MM.1S (cell line): Measurements from ENCODE around the gene SLC35A4.

Experiments
- DNase-seq: peaks from one replicate; pipeline ENCODE4 v3.0.0-alpha.2; 2015
- H2AFZ ChIP-seq: fragments of 300-600 bp; sonication (generic); 2 replicates; pipeline ENCODE4 v1.6.0; 2016; ENCODE audit warnings: antibody characterized with exemption, low read length
- H3F3A ChIP-seq: fragments of 300-600 bp; sonication (generic); 2 replicates; pipeline ENCODE4 v1.6.1; 2016; ENCODE audit warnings: mild to moderate bottlenecking, antibody characterized with exemption, low read length, moderate library complexity, mixed read lengths; ENCODE audit not compliant: insufficient read depth
- H3K27ac ChIP-seq: fragments of 300-600 bp; sonication (generic); 2 replicates; pipeline ENCODE4 v1.5.1; 2016; ENCODE audit warnings: mild to moderate bottlenecking, low read length
- H3K27me3 ChIP-seq: fragments of 300-600 bp; sonication (generic); replicated peaks from 2 replicates; pipeline ENCODE4 v1.6.0; 2016; ENCODE audit warnings: low read length; ENCODE audit not compliant: insufficient read depth
- H3K36me3 ChIP-seq: fragments of 300-600 bp; sonication (generic); replicated peaks from 2 replicates; pipeline ENCODE4 v1.6.1; 2016; ENCODE audit warnings: mild to moderate bottlenecking, low read length, mixed read lengths; ENCODE audit not compliant: insufficient read depth
- H3K4me1 ChIP-seq: fragments of 300-600 bp; sonication (generic); 2 replicates; pipeline ENCODE4 v1.6.1; 2016; ENCODE audit warnings: low read length, mixed read lengths
- H3K4me2 ChIP-seq: fragments of 300-600 bp; sonication (generic); 2 replicates; pipeline ENCODE4 v1.6.0; 2016; ENCODE audit warnings: low read depth, low read length
- H3K4me3 ChIP-seq: fragments of 300-600 bp; sonication (generic); 2 replicates; pipeline ENCODE4 v1.5.1; 2016; ENCODE audit warnings: low read length, mixed read lengths
- H3K79me2 ChIP-seq: fragments of 300-600 bp; sonication (generic); 2 replicates; pipeline ENCODE4 v1.6.1; 2016; ENCODE audit warnings: mixed run types, low read length, mixed read lengths
- H3K9ac ChIP-seq: fragments of 300-600 bp; sonication (generic); 2 replicates; pipeline ENCODE4 v1.6.1; 2016; ENCODE audit warnings: low read length, mixed read lengths
- H3K9me2 ChIP-seq: fragments of 300-600 bp; sonication (generic); replicated peaks from 2 replicates; pipeline ENCODE4 v1.6.1; 2016; ENCODE audit warnings: mild to moderate bottlenecking, low read length, mixed read lengths; ENCODE audit not compliant: insufficient read depth
- H3K9me3 ChIP-seq: fragments of 300-600 bp; sonication (generic); replicated peaks from 2 replicates; pipeline ENCODE4 v1.6.1; 2016; ENCODE audit warnings: mild to moderate bottlenecking, low read length, mixed read lengths; ENCODE audit not compliant: insufficient read depth
- H4K20me1 ChIP-seq: fragments of 300-600 bp; sonication (generic); 2 replicates; pipeline ENCODE4 v1.6.1; 2016; ENCODE audit warnings: mild to moderate bottlenecking, low read length, moderate library complexity, mixed read lengths; ENCODE audit not compliant: insufficient read depth
- EZH2 ChIP-seq: fragments of 300-600 bp; sonication (generic); optimal IDR thresholded peaks from 2 replicates; pipeline ENCODE3; 2017; ENCODE audit warnings: low read depth, mild to moderate bottlenecking, antibody characterized with exemption, low read length, mixed read lengths
- EZH2phosphoT487 ChIP-seq: fragments of 300-600 bp; sonication (generic); IDR thresholded peaks from 2 replicates; pipeline ENCODE4 v1.6.1; 2018; ENCODE audit warnings: antibody characterized with exemption, low read length
- TF ChIP-seq, protein P1 (sequence below): fragments of 300-600 bp; sonication (generic); IDR thresholded peaks from 2 replicates; pipeline ENCODE4 v1.5.1; 2016; ENCODE audit warnings: antibody characterized with exemption, low read length, mixed read lengths

The SLC35A4 gene

DNA sequence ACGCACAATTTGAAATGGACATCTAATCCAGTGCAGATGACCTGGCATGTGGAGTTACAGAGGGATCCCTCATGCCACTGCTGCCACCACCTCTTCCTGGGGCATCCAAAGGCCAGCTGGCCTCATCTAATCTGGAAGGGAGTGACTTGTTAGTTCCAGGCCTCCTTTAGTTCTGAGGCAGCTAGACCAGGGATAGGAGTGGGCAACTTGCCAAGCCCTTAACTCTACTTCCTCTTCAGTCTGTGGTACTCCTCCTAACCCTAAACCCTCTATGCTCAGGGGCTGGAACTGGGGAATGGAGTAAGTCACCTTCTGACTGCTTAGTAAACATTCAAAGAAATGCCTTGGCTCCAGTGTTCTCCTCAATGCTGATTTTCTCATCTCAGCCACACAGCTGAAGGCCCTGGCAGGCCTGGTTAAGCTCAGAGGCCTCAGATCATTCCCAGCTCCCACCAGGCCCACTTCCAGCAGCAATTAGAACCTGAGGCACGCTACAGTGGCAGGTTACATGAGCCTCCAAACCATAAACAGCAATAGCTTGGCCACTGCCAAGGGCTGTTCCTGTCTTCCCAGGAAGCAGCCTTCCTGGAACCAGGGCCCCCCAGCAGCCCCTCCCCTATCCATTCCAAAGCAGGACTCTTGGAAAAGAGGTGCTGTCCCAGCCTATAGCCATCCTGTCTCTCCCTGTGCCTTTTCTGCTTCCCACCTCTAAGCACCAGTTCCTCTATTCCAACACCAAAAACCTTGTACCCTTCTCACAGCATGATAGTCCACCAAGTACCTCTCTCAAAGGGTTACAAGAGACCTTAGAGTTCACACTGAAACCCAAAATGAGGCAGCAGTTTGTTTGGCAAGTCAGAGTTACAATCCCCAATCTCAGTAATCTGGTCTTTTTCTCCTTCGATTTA is 15.1 kb upstream of the SLC35A4 start:
- no peak overlapping the region for H3K27ac ChIP-seq

DNA sequence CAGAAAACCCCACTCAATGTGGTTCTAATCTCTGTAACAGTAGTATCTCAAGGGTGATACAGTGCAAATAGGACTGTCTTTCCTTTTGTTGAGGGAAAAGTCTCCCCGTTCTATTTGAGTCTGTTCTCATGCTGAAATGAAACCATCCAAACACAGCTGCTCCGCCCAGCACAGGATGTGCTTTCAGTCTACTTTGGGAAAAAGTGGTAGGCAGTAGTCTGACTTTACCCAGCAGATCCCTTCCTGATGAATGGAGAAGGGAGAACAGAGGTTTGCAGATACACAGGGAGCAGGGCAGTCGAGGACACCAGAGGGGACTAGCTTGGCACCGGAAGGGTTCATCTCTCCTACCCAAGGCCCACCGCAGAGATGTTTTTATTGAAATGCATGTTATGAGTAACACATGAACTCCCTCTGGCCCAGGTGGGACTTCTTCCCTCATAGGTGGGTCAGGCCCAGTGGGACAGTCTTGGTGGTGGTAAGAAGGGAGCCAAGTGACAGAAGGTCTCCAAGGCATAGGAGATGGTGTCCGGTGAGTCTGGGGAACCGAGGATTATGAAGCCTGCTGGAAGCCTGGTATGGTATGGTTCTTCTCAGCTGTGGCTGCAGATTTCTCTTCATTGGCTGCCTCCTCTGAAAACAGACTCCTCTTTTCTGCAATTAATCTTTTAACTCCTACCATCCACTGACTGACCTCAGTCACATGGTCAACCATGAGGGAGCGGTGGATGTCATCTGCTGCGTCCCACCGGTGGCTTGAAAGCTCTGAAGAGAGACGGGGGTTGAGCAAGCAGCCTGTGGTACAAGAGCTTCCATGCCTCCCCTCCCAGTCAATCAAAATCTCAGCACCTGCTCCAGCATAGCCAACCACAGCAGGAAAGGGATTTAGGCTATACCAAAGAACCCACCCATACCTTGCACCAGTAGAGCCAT is 14.2 kb upstream of the SLC35A4 start:
- no peak for TF ChIP-seq EZH2phosphoT487
- no peak for TF ChIP-seq EZH2
- TF ChIP-seq, protein P1, sequence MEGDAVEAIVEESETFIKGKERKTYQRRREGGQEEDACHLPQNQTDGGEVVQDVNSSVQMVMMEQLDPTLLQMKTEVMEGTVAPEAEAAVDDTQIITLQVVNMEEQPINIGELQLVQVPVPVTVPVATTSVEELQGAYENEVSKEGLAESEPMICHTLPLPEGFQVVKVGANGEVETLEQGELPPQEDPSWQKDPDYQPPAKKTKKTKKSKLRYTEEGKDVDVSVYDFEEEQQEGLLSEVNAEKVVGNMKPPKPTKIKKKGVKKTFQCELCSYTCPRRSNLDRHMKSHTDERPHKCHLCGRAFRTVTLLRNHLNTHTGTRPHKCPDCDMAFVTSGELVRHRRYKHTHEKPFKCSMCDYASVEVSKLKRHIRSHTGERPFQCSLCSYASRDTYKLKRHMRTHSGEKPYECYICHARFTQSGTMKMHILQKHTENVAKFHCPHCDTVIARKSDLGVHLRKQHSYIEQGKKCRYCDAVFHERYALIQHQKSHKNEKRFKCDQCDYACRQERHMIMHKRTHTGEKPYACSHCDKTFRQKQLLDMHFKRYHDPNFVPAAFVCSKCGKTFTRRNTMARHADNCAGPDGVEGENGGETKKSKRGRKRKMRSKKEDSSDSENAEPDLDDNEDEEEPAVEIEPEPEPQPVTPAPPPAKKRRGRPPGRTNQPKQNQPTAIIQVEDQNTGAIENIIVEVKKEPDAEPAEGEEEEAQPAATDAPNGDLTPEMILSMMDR: no peak
- Histone ChIP-seq H4K20me1 (0 out of 2 replicates have a peak, but pooled peaks cover 4% of the 10 kb centered on the region), H3K27me3 (no peaks in the 10 kb centered on the region), H3K4me3 (no peak overlapping the region), H3K27ac (no peak overlapping the region), H3K9me3 (no peaks in the 10 kb centered on the region), H3K9ac (no peak overlapping the region), H3F3A (no peaks in the 10 kb centered on the region; the same call in none of the 2 replicates), H3K79me2 (peaks cover 34% of the 10 kb centered on the region), H2AFZ (no peak overlapping the region), H3K36me3 (0 out of 2 replicates have a peak, but pooled peaks cover 4% of the 10 kb centered on the region), H3K4me1 (0 out of 2 replicates have a peak, but pooled peaks cover 5% of the 10 kb centered on the region), H3K4me2 (no peak overlapping the region), H3K9me2 (no peaks in the 10 kb centered on the region)
- DNase-seq: no peak

More for the DNA sequence above, 15.1 kb upstream of the SLC35A4 start:
- Histone ChIP-seq H3K27me3 (no peaks in the 10 kb centered on the region), H3K9ac (no peak overlapping the region), H3F3A (no peaks in the 10 kb centered on the region; the same call in none of the 2 replicates), H3K9me2 (no peaks in the 10 kb centered on the region), H4K20me1 (0 out of 2 replicates have a peak, but pooled peaks cover 4% of the 10 kb centered on the region), H3K4me3 (no peak overlapping the region), H2AFZ (no peak overlapping the region), H3K36me3 (0 out of 2 replicates have a peak, but pooled peaks cover 4% of the 10 kb centered on the region), H3K4me2 (no peak overlapping the region), H3K9me3 (no peaks in the 10 kb centered on the region), H3K79me2 (peaks cover 25% of the 10 kb centered on the region), H3K4me1 (0 out of 2 replicates have a peak, but pooled peaks cover 4% of the 10 kb centered on the region)
- TF ChIP-seq EZH2 (no peak), EZH2phosphoT487 (no peak)
- TF ChIP-seq, protein P1: no peak
- DNase-seq: no peak

DNA sequence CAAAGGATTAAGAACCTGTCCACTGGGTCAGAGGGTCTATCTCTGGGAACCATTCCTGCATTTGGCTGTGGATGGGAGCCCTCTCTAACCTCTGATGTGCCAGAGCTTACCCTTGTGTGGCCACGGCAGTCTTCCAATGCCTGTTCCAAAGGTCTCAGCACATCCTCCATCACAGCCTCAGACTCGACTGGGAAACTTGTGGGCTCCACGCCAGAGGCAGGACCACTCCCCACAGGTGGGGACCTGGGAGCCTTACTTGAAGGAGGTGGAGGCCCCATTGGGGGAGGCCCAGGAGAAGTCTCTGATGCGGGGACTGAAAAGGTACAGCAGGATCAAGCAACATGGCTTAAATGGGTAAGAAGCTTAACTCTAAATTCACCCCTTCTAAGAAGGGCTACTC is 12.8 kb upstream of the SLC35A4 start:
- Histone ChIP-seq H3K9me2 (no peaks in the 10 kb centered on the region), H3F3A (no peaks in the 10 kb centered on the region; the same call in 1 of the 2 replicates), H2AFZ (no peak overlapping the region), H3K9ac (no peak overlapping the region), H3K36me3 (0 out of 2 replicates have a peak, but pooled peaks cover 4% of the 10 kb centered on the region), H3K27me3 (no peaks in the 10 kb centered on the region), H3K4me2 (no peak overlapping the region), H3K27ac (no peak overlapping the region), H3K4me1 (peaks cover 15% of the 10 kb centered on the region), H4K20me1 (0 out of 2 replicates have a peak, but pooled peaks cover 4% of the 10 kb centered on the region), H3K9me3 (no peaks in the 10 kb centered on the region), H3K79me2 (peaks cover 48% of the 10 kb centered on the region), H3K4me3 (no peak overlapping the region)
- DNase-seq: no peak
- TF ChIP-seq EZH2phosphoT487 (no peak), EZH2 (no peak)
- TF ChIP-seq, protein P1: no peak
